KOPT-K1 (cell line): Measurements from ENCODE around the gene CCL28.
"Not testable (repeated sequence)": the region's sequence is repeated elsewhere in the genome, so short reads cannot be mapped to it uniquely, and the experiment has no call there.

ENCODE experiments used
- H3K27ac ChIP-seq: fragments of 200-600 bp; sonication (generic); 2 replicates; pipeline ENCODE4 v1.5.1; 2016; ENCODE audit warnings: antibody characterized with exemption, mild to moderate bottlenecking, low read depth, low read length; ENCODE audit not compliant: poor library complexity, severe bottlenecking
- H3K36me3 ChIP-seq: fragments of 200-600 bp; sonication (generic); 2 replicates; pipeline ENCODE4 v1.5.1; 2017; ENCODE audit warnings: antibody characterized with exemption, mild to moderate bottlenecking, low read length, moderate library complexity; ENCODE audit not compliant: insufficient read depth
- H3K9me3 ChIP-seq: fragments of 200-600 bp; sonication (generic); 2 replicates; pipeline ENCODE4 v1.5.1; 2017; ENCODE audit warnings: antibody characterized with exemption, low read length, mild to moderate bottlenecking; ENCODE audit not compliant: insufficient read depth, poor library complexity, severe bottlenecking

Gene CCL28

GRCh38 chr5:43418561-43418960, 6.4 kb upstream of the CCL28 start:
- Histone ChIP-seq H3K9me3 (no peaks in the 10 kb centered on the region), H3K27ac (no peak overlapping the region), H3K36me3 (no peaks in the 10 kb centered on the region)

- Histone ChIP-seq H3K9me3 (no peaks in the 10 kb centered on the region), H3K27ac (no peak overlapping the region), H3K36me3 (no peaks in the 10 kb centered on the region)
Measured at GRCh38 chr5:43416803-43417394, 4.7 kb upstream of the CCL28 start.

GRCh38 chr5:43415935-43416802, 4.0 kb upstream of the CCL28 start:
- Histone ChIP-seq H3K27ac (no peak overlapping the region), H3K9me3 (no peaks in the 10 kb centered on the region), H3K36me3 (no peaks in the 10 kb centered on the region)

GRCh38 chr5:43413966-43414365, 1.8 kb upstream of the CCL28 start:
- no peaks in the 10 kb centered on the region for H3K9me3 ChIP-seq
- no peak overlapping the region for H3K27ac ChIP-seq
- H3K36me3 ChIP-seq: no peaks in the 10 kb centered on the region

GRCh38 chr5:43412644-43413043, 453 bp upstream of the CCL28 start:
- H3K9me3 ChIP-seq: no peaks in the 10 kb centered on the region
- no peak overlapping the region for H3K27ac ChIP-seq
- H3K36me3 ChIP-seq: no peaks in the 10 kb centered on the region

- Histone ChIP-seq H3K27ac (no peak overlapping the region), H3K36me3 (no peaks in the 10 kb centered on the region), H3K9me3 (no peaks in the 10 kb centered on the region)
Measured at GRCh38 chr5:43411495-43411894, 696 bp downstream of the CCL28 start.

GRCh38 chr5:43410414-43410813, 1.8 kb downstream of the CCL28 start:
- H3K9me3 ChIP-seq: no peaks in the 10 kb centered on the region
- no peak overlapping the region for H3K27ac ChIP-seq
- no peaks in the 10 kb centered on the region for H3K36me3 ChIP-seq

- Histone ChIP-seq H3K9me3 (no peaks in the 10 kb centered on the region), H3K27ac (no peak overlapping the region), H3K36me3 (no peaks in the 10 kb centered on the region)
Measured at GRCh38 chr5:43409809-43410271, 2.4 kb downstream of the CCL28 start.

GRCh38 chr5:43402524-43403066, 9.6 kb downstream of the CCL28 start:
- H3K36me3 ChIP-seq, H3K27ac ChIP-seq, H3K9me3 ChIP-seq: not testable (repeated sequence)

GRCh38 chr5:43401827-43402226, 10.4 kb downstream of the CCL28 start:
- Histone ChIP-seq H3K36me3 (no peaks in the 10 kb centered on the region), H3K27ac (no peak overlapping the region), H3K9me3 (no peaks in the 10 kb centered on the region)

- H3K27ac ChIP-seq: no peak overlapping the region
- H3K36me3 ChIP-seq: no peaks in the 10 kb centered on the region
- no peaks in the 10 kb centered on the region for H3K9me3 ChIP-seq
Measured at GRCh38 chr5:43400082-43400481, 12.1 kb downstream of the CCL28 start.

- no peaks in the 10 kb centered on the region for H3K36me3 ChIP-seq
- H3K9me3 ChIP-seq: no peaks in the 10 kb centered on the region
- no peak overlapping the region for H3K27ac ChIP-seq
Measured at GRCh38 chr5:43396762-43397304, 15.4 kb downstream of the CCL28 start.

- Histone ChIP-seq H3K27ac (no peak overlapping the region), H3K36me3 (no peaks in the 10 kb centered on the region), H3K9me3 (no peaks in the 10 kb centered on the region)
Measured at GRCh38 chr5:43390471-43390870, 21.7 kb downstream of the CCL28 start.

- H3K27ac ChIP-seq: no peak overlapping the region
- H3K9me3 ChIP-seq: no peaks in the 10 kb centered on the region
- no peaks in the 10 kb centered on the region for H3K36me3 ChIP-seq
Measured at GRCh38 chr5:43389679-43390329, 22.4 kb downstream of the CCL28 start.

GRCh38 chr5:43386960-43387362, 25.2 kb downstream of the CCL28 start:
- H3K9me3 ChIP-seq: no peaks in the 10 kb centered on the region
- no peaks in the 10 kb centered on the region for H3K36me3 ChIP-seq
- H3K27ac ChIP-seq: no peak overlapping the region
